GM18951 (cell line): ENCODE measurements around the gene RFESD.

ENCODE experiments used
- POLR2A ChIP-seq: IDR thresholded peaks from 4 replicates; pipeline ENCODE4 v1.6.1; 2011; ENCODE audit warnings: mild to moderate bottlenecking; ENCODE audit not compliant: insufficient read length, insufficient read depth; ENCODE audit errors: extremely low read depth
- in situ Hi-C: fragments of 300-500 bp; cut with MboI; formaldehyde crosslinking; loops from one replicate; pipeline ENCODE4 v1.12.0; 2022; ENCODE audit warnings: low sequenced_read_pairs, mixed read lengths, inconsistent platforms; ENCODE audit not compliant: unreplicated experiment

Gene RFESD

DNA sequence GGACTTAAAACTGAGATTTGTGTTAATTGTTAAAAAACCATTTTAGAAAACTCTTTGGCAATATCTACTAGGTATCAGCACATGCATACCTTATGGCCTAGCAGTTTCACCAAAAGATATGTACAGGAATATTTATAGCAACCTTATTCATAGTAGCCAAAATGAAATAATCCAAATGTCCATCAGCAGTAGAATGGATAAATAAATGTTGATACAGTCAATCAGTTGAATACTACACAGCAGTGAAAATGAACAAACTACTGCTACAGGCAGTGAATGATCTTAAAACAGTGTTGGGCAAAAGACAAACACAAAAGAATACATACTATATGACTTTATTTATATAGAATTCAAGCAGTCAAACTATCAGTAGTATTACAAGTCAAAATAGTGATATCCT is 16.4 kb downstream of the RFESD start:
- TF ChIP-seq POLR2A, result no peak
- in situ Hi-C loops, result loop anchor here (10.0 to 25.0 kb wide), 2 partner anchors 182 to 674 kb away; no protein-coding TSS in a partner anchor

DNA sequence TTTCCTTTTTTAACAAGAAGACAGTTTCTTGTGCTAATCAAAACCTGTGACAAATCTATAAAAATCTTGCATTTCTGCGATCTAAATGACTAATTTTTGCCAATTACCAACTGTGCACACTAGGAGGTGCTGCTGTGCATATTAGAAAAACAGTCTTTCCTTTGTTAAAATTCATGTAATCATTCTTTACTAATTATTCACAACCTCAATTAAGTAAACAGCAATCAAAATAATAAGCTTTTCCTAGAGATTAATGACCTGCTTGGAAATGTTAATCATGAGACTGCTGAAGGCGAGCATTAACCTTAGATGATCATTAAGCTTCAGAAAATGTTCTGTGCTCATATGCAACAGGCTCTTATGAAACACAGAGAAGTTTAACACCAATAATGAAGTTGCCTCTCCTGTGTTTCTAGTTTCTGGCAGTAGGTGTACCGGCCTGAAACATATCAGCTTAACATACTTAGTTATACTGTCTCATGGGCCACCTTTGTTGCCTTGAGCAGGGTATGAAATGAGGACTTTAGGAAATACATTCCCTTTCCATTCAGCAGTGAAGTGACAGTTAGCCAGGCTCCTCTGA is 17.7 kb downstream of the RFESD start:
- in situ Hi-C loops, result loop anchor here (10.0 to 25.0 kb wide), 2 partner anchors 181 to 673 kb away; no protein-coding TSS in a partner anchor
- no peak for TF ChIP-seq POLR2A

DNA sequence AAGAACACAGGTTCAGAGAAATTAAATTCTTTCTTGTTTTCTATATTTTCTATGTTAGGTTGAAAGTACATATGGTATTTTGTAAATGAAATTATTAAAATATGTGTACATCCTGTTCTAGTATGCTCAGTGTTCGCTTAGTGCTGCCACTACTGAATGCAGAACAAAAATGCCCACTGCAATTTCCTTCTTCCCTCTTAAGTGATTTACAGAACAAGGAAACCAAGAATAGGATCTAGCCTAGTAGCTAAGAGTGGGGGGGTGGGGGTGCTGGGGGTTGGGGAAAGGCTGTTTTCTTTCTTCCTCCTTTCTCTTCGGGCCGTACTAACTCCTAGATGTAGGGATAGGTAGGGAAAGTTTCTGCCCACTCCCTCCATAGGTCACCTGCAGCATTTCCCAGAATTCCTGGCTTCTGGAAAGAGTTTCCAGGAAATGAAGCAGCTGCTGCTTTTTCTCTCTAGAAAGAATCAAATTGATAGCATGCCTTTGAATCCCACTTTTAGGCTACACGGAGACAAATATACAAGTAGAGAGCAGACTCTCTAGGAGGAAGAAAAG is 20.6 kb downstream of the RFESD start:
- in situ Hi-C loops, result loop anchor here (10.0 to 25.0 kb wide), 2 partner anchors 178 to 670 kb away; no protein-coding TSS in a partner anchor
- TF ChIP-seq POLR2A, result no peak

DNA sequence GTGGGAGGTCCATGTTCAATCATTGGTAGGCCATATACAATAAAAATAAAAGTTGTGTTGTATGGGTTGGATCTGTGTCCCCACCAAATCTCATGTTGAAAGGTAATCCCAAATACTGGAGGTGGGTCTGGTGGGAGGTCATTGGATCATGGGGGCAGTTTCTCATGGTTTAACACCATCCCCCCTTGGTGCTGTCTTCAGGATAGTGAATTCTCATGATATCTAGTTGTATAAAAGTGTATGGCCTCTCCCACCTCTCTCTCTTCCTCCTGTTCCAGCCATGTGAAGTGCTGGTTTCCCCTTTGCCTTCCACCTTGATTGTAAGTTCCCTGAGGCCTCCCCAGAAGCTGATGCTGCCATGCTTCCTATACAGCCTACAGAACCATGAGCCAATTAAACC is 21.1 kb downstream of the RFESD start:
- TF ChIP-seq POLR2A, result no peak
- in situ Hi-C loops, result loop anchor here (10.0 to 25.0 kb wide), 2 partner anchors 177 to 670 kb away; no protein-coding TSS in a partner anchor

DNA sequence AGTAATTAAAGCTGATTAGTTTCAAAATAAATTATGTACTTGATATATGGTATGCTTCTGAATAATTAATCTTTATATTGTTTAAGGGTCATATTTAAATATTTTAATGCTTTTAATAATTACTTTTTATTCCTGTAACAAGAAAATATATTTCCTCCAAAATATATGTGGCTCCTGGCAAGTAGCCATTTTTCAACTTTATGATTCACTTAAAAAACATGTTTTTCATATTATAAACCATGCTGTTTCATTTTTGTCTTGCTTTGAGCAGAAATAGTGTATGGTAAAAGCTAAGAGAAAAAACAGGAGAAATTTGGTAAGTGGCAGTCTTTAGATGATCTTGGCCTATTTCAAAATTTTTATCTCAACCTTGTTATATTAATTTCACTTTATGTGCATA is 21.6 kb downstream of the RFESD start:
- in situ Hi-C loops, result loop anchor here (10.0 to 25.0 kb wide), 2 partner anchors 177 to 669 kb away; no protein-coding TSS in a partner anchor

GRCh38 chr5:95668728-95669127 is 22.2 kb downstream of the RFESD start:
- no peak for TF ChIP-seq POLR2A
- in situ Hi-C loops, result loop anchor here (10.0 to 25.0 kb wide), 2 partner anchors 176 to 669 kb away; no protein-coding TSS in a partner anchor

More for the DNA sequence above, 21.6 kb downstream of the RFESD start:
- TF ChIP-seq POLR2A, result no peak

DNA sequence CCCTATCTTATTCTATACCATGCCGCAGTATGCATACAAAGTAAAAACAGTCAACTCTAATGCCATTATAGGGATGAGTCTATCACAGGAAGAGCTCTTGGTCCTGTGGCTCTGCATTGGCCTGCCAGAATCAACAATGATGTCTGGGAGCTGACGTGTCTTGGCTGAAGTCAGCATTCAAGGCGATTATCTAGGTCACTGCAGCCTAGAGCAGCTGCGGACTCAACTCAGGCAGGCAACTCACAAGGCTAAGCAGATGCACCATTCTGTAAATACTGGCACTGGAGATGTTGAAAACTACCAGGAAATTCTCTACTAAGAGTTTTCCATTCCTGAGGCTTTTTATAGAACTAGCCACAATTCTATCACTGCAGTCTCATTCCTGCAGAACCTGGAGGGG is 23.0 kb downstream of the RFESD start:
- no peak for TF ChIP-seq POLR2A
- in situ Hi-C loops, result loop anchor here (10.0 to 25.0 kb wide), 2 partner anchors 175 to 668 kb away; no protein-coding TSS in a partner anchor

- TF ChIP-seq POLR2A, result no peak
- in situ Hi-C loops, result loop anchor here (5.0 to 25.0 kb wide), 3 partner anchors 92 to 667 kb away; no protein-coding TSS in a partner anchor
These were observed 23.4 kb downstream of the RFESD start for GRCh38 chr5:95669985-95670384.

DNA sequence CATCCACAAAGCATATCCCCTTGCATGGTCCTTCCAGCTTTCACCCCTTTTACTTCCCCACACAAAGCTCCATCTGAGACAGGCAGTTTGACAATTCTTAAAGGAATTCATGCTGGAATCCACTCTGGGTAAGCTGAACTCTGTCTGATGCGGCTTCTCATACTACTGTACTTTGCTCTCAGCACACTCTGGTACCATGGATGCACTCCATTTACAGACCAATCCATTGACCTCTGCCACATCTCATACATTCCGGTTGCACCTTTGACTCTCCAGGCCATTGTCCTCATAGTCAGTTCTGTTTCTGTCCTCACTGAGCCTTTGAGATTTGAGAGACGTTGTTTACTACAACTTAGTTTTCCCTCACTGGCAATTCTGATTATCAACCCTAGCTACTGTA is 24.0 kb downstream of the RFESD start:
- no peak for TF ChIP-seq POLR2A
- in situ Hi-C loops, result loop anchor here (5.0 to 25.0 kb wide), 2 partner anchors 92 to 667 kb away; no protein-coding TSS in a partner anchor

DNA sequence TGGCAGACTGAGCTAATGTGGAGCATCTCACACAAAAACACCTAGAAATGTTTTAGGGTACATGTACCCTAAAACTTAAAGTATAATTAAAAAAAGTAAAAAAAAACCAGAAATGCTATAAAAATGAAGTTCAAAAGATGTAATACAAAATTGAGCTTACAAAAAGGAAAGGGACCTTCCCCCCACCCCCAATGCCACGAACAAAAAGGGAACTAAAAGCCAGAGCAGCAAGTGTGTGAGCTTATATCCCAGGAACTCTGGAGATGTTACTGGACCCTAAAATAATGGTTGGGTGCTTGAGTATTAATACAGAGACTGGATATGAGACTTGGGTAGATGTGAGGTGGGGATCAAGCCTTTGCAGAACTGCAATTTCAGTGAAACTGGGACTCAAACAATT is 25.2 kb downstream of the RFESD start:
- in situ Hi-C loops, result loop anchor here (5.0 to 25.0 kb wide), 2 partner anchors 90 to 665 kb away; no protein-coding TSS in a partner anchor
- no peak for TF ChIP-seq POLR2A

- no peak for TF ChIP-seq POLR2A
- in situ Hi-C loops, result loop anchor here (5.0 to 25.0 kb wide), 2 partner anchors 90 to 665 kb away; no protein-coding TSS in a partner anchor
These were observed 26.1 kb downstream of the RFESD start for GRCh38 chr5:95672641-95673040.

GRCh38 chr5:95673081-95673480 is 26.5 kb downstream of the RFESD start:
- TF ChIP-seq POLR2A, result no peak
- in situ Hi-C loops, result loop anchor here (5.0 to 25.0 kb wide), 2 partner anchors 89 to 664 kb away; no protein-coding TSS in a partner anchor

- TF ChIP-seq POLR2A, result no peak
- in situ Hi-C loops, result no loop called here
These were observed 36.3 kb downstream of the RFESD start, which contains the start of gene SPATA9 for GRCh38 chr5:95682891-95683290. Gene SPATA9 (minus strand): TSS chr5:95682991. CDS start chr5:95682854, 137 bp downstream.
